Neural cell (in vitro differentiated cells): ENCODE results near the gene CCDC88C. TPM values are rescaled to one million over a fixed set of nuclear protein-coding genes. Genes with fewer than 3 reads are reported as not detected.

Experiments
- H2AFZ ChIP-seq: fragments of 200-600, 300-800 bp; sonication (generic), shearing (Covaris generic); 2 replicates; pipeline ENCODE4 v1.6.0; 2014; ENCODE audit warnings: low read depth, mild to moderate bottlenecking, antibody characterized with exemption, low read length, moderate library complexity
- H3F3A ChIP-seq: fragments of 200-600 bp; shearing (Covaris generic); 2 replicates; pipeline ENCODE4 v1.6.1; 2016; ENCODE audit warnings: mild to moderate bottlenecking, moderate library complexity, mixed read lengths, antibody characterized with exemption, low read length; ENCODE audit not compliant: insufficient read depth, poor library complexity, severe bottlenecking
- H3K27ac ChIP-seq: fragments of 200-600, 300-800 bp; sonication (generic), shearing (Covaris generic); 2 replicates; pipeline ENCODE4 v1.5.1; 2014; ENCODE audit warnings: mild to moderate bottlenecking, low read length, moderate library complexity
- H3K27me3 ChIP-seq: fragments of 300-800, 200-600 bp; sonication (generic), shearing (Covaris generic); 2 replicates; pipeline ENCODE4 v1.6.0; 2014; ENCODE audit warnings: mild to moderate bottlenecking, low read depth, low read length, moderate library complexity; ENCODE audit not compliant: insufficient read depth
- H3K36me3 ChIP-seq: fragments of 300-800, 200-600 bp; sonication (generic), shearing (Covaris generic); 2 replicates; pipeline ENCODE4 v1.5.1; 2014; ENCODE audit warnings: mild to moderate bottlenecking, antibody characterized with exemption, low read length, moderate library complexity; ENCODE audit not compliant: insufficient read depth
- H3K4me2 ChIP-seq: fragments of 300-800, 200-600 bp; sonication (generic), shearing (Covaris generic); 2 replicates; pipeline ENCODE4 v1.6.0; 2014; ENCODE audit warnings: mild to moderate bottlenecking, low read length
- H3K4me3 ChIP-seq: fragments of 300-800, 200-600 bp; sonication (generic), shearing (Covaris generic); 2 replicates; pipeline ENCODE4 v1.5.1; 2014; ENCODE audit warnings: mild to moderate bottlenecking, low read length, moderate library complexity
- H3K79me2 ChIP-seq: fragments of 200-600 bp; shearing (Covaris generic); replicated peaks from 2 replicates; pipeline ENCODE4 v1.6.0; 2014; ENCODE audit warnings: mild to moderate bottlenecking, low read length, moderate library complexity; ENCODE audit not compliant: insufficient read depth
- H3K9ac ChIP-seq: fragments of 300-800, 200-600 bp; sonication (generic), shearing (Covaris generic); 2 replicates; pipeline ENCODE4 v1.6.1; 2016; ENCODE audit warnings: mild to moderate bottlenecking, low read length, mixed read lengths
- H3K9me2 ChIP-seq: fragments of 200-600 bp; shearing (Covaris generic); 2 replicates; pipeline ENCODE4 v1.6.1; 2016; ENCODE audit warnings: mild to moderate bottlenecking, low read length, mixed read lengths; ENCODE audit not compliant: insufficient read depth
- H3K9me3 ChIP-seq: fragments of 200-600, 300-800 bp; sonication (generic), shearing (Covaris generic); 2 replicates; pipeline ENCODE4 v1.6.1; 2016; ENCODE audit warnings: mild to moderate bottlenecking, mixed run types, low read length, moderate library complexity, mixed read lengths
- H4K20me1 ChIP-seq: fragments of 200-600 bp; shearing (Covaris generic); 2 replicates; pipeline ENCODE4 v1.6.1; 2016; ENCODE audit warnings: mild to moderate bottlenecking, mixed run types; ENCODE audit not compliant: insufficient read depth
- CTCF ChIP-seq: fragments of 450-650 bp; IDR thresholded peaks from 2 replicates; pipeline ENCODE4 v1.5.1; 2014; ENCODE audit warnings: antibody characterized with exemption, mild to moderate bottlenecking, moderate library complexity; ENCODE audit not compliant: poor library complexity, severe bottlenecking
- EP300 ChIP-seq: fragments of 450-650 bp; conservative IDR thresholded peaks from 2 replicates; pipeline ENCODE4 v1.6.1; 2014; ENCODE audit warnings: antibody characterized with exemption, mild to moderate bottlenecking, moderate library complexity; ENCODE audit not compliant: poor library complexity, severe bottlenecking
- MXI1 ChIP-seq: fragments of 450-650 bp; conservative IDR thresholded peaks from 2 replicates; pipeline ENCODE4 v1.6.1; 2014; ENCODE audit warnings: antibody characterized with exemption, mild to moderate bottlenecking; ENCODE audit not compliant: poor library complexity, severe bottlenecking
- POLR2AphosphoS5 ChIP-seq: IDR thresholded peaks from 2 replicates; pipeline ENCODE4 v1.6.1; 2012
- RAD21 ChIP-seq: fragments of 450-650 bp; conservative IDR thresholded peaks from 2 replicates; pipeline ENCODE4 v1.6.1; 2014; ENCODE audit warnings: antibody characterized with exemption, mild to moderate bottlenecking, moderate library complexity
- REST ChIP-seq: IDR thresholded peaks from 2 replicates; pipeline ENCODE4 v1.6.1; 2012; ENCODE audit warnings: borderline replicate concordance
- SMC3 ChIP-seq: fragments of 450-650 bp; conservative IDR thresholded peaks from 2 replicates; pipeline ENCODE4 v1.6.1; 2014; ENCODE audit warnings: antibody characterized with exemption, mild to moderate bottlenecking, moderate library complexity; ENCODE audit not compliant: poor library complexity
- TAF1 ChIP-seq: IDR thresholded peaks from 2 replicates; pipeline ENCODE4 v1.6.1; 2012; ENCODE audit warnings: low read depth
- polyA plus RNA-seq: library from polyadenylated mRNA; depleted of rRNA; stranded (reverse); fragments of >200 nt; gene quantifications from 2 replicates; pipeline ENCODE4 v1.2.3, GENCODE V29; 2014

Gene CCDC88C
- polyA plus RNA-seq, 1 donor from 2014 or later, result 20.1 TPM

DNA sequence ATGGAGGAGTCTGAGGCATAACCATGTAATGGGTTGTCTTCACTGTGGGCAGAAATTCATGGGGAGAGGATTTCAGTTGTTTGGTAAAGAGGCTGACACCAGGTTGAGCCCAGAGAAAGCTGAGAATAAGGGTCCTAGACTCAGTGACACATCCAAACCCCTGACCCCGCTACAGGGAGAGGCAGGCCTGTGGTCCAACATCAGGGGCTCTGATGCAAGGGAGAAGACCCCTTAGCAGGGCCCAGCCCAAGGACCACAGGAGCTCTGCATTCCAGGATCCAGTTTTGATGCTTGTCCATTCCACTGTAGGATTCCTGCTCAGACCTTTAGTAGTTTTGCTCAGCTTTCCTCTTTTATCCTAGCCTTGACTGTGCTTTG, 188.6 kb downstream of the CCDC88C start:
- H3K4me3 ChIP-seq, result no peak overlapping the region
- H2AFZ ChIP-seq, result no peak overlapping the region

GRCh38 chr14:91228112-91229004, 189.3 kb downstream of the CCDC88C start:
- TF ChIP-seq RAD21, result no peak
- TF ChIP-seq CTCF, result no peak
- TF ChIP-seq SMC3, result no peak
- TF ChIP-seq REST, result no peak
- Histone ChIP-seq H3K79me2 (no peaks in the 10 kb centered on the region), H3K9me3 (no peaks in the 10 kb centered on the region), H4K20me1 (no peaks in the 10 kb centered on the region), H3K27ac (no peak overlapping the region), H3K4me3 (no peak overlapping the region), H3K27me3 (no peaks in the 10 kb centered on the region), H3K9me2 (no peaks in the 10 kb centered on the region), H3F3A (no peaks in the 10 kb centered on the region), H3K36me3 (no peaks in the 10 kb centered on the region), H3K4me2 (no peak overlapping the region), H2AFZ (no peak overlapping the region), H3K9ac (no peak overlapping the region)

More for the DNA sequence above, 188.6 kb downstream of the CCDC88C start:
- Histone ChIP-seq H3F3A (no peaks in the 10 kb centered on the region), H3K9ac (no peak overlapping the region), H3K9me2 (no peaks in the 10 kb centered on the region), H3K36me3 (no peaks in the 10 kb centered on the region), H3K79me2 (no peaks in the 10 kb centered on the region), H3K27ac (no peak overlapping the region), H3K4me2 (no peak overlapping the region), H3K27me3 (no peaks in the 10 kb centered on the region), H3K9me3 (no peaks in the 10 kb centered on the region), H4K20me1 (no peaks in the 10 kb centered on the region)
- TF ChIP-seq TAF1 (no peak), EP300 (no peak), POLR2AphosphoS5 (no peak), SMC3 (no peak)

- Histone ChIP-seq H3K9ac (no peak overlapping the region), H3K4me3 (no peak overlapping the region), H4K20me1 (no peaks in the 10 kb centered on the region), H3K4me2 (no peak overlapping the region), H3K36me3 (no peaks in the 10 kb centered on the region), H3K9me3 (no peaks in the 10 kb centered on the region), H3K27ac (no peak overlapping the region), H3K79me2 (no peaks in the 10 kb centered on the region), H3K9me2 (no peaks in the 10 kb centered on the region), H2AFZ (no peak overlapping the region), H3F3A (no peaks in the 10 kb centered on the region), H3K27me3 (no peaks in the 10 kb centered on the region)
- TF ChIP-seq REST (no peak), CTCF (no peak), MXI1 (no peak)
Observed at GRCh38 chr14:91227183-91227628, 190.4 kb downstream of the CCDC88C start.
